ENCODE results near the gene SRGAP1. TPM values are rescaled to one million over a fixed set of nuclear protein-coding genes. Genes with fewer than 3 reads are reported as not detected.
"Not testable (repeated sequence)": the region's sequence is repeated elsewhere in the genome, so short reads cannot be mapped to it uniquely, and the experiment has no call there.

The SRGAP1 gene
- total RNA-seq, 3 donors from 2014 or later (not counting 1 experiment from before 2014, with no cell fraction given), result 0.10 to 0.49 (median 0.16) TPM

GRCh38 chr12:64193931-64194330, 349.4 kb downstream of the SRGAP1 start:
- Mint-ChIP-seq H3K27ac (no peak overlapping the region), H3K36me3 (peaks cover 8% of the 10 kb centered on the region), H3K4me1 (no peaks in the 10 kb centered on the region), H3K9me3 (no peaks in the 10 kb centered on the region), H3K27me3 (ENCODE audit: low read depth in 2 of 2) (no peaks in the 10 kb centered on the region), H3K4me3 (no peak overlapping the region)
- intact Hi-C loops (cut with micrococcal nuclease), result no loop called here
- H3K27me3 ChIP-seq (ENCODE audit: control insufficient read depth, insufficient read depth, low read length), result no peaks in the 10 kb centered on the region
- ATAC-seq (no peak), DNase-seq (no peak)
- H3K36me3 ChIP-seq (ENCODE audit: control insufficient read depth, insufficient read depth, low read length), result peaks cover 10% of the 10 kb centered on the region
- H3K9me3 ChIP-seq (ENCODE audit: control insufficient read depth, insufficient read depth, low read length), result no peaks in the 10 kb centered on the region
- no peaks in the 10 kb centered on the region for H3K4me1 ChIP-seq (ENCODE audit: control insufficient read depth, insufficient read depth, low read length)
- H3K4me3 ChIP-seq (ENCODE audit: low read length), result no peak overlapping the region
- no peak overlapping the region for H3K27ac ChIP-seq (ENCODE audit: low read length)
- no peak for TF ChIP-seq CTCF (IDR thresholded peaks at IDR 0.05)
- 92% methylated on average over 6 of the region's 6 CpGs for WGBS (ENCODE audit: insufficient coverage)

- Histone ChIP-seq H3K27ac (ENCODE audit: low read length) (no peak overlapping the region), H3K36me3 (ENCODE audit: control insufficient read depth, insufficient read depth, low read length) (peaks cover 10% of the 10 kb centered on the region), H3K4me1 (ENCODE audit: control insufficient read depth, insufficient read depth, low read length) (no peaks in the 10 kb centered on the region), H3K27me3 (ENCODE audit: control insufficient read depth, insufficient read depth, low read length) (no peaks in the 10 kb centered on the region), H3K4me3 (ENCODE audit: low read length) (no peak overlapping the region), H3K9me3 (ENCODE audit: control insufficient read depth, insufficient read depth, low read length) (no peaks in the 10 kb centered on the region)
- no peaks in the 10 kb centered on the region for H3K4me1 Mint-ChIP-seq
- H3K9me3 Mint-ChIP-seq, result no peaks in the 10 kb centered on the region
- H3K4me3 Mint-ChIP-seq, result no peak overlapping the region
- no peak overlapping the region for H3K27ac Mint-ChIP-seq
- ATAC-seq (no peak), DNase-seq (no peak)
- intact Hi-C loops (cut with micrococcal nuclease), result no loop called here
- H3K27me3 Mint-ChIP-seq (ENCODE audit: low read depth in 2 of 2), result no peaks in the 10 kb centered on the region
- H3K36me3 Mint-ChIP-seq, result peaks cover 8% of the 10 kb centered on the region
- no peak for TF ChIP-seq CTCF (IDR thresholded peaks at IDR 0.05)
- 93% methylated on average over 6 of the region's 7 CpGs for WGBS (ENCODE audit: insufficient coverage)
These were observed 350.0 kb downstream of the SRGAP1 start for GRCh38 chr12:64194333-64195149.

GRCh38 chr12:64195841-64196240, 351.3 kb downstream of the SRGAP1 start:
- H3K9me3 Mint-ChIP-seq; intact Hi-C loops (cut with micrococcal nuclease); H3K9me3 ChIP-seq (ENCODE audit: control insufficient read depth, insufficient read depth, low read length); H3K27ac Mint-ChIP-seq; H3K36me3 ChIP-seq (ENCODE audit: control insufficient read depth, insufficient read depth, low read length); ATAC-seq; H3K4me1 ChIP-seq (ENCODE audit: control insufficient read depth, insufficient read depth, low read length); H3K4me3 ChIP-seq (ENCODE audit: low read length); H3K4me3 Mint-ChIP-seq; H3K27me3 Mint-ChIP-seq (ENCODE audit: low read depth in 2 of 2); H3K27me3 ChIP-seq (ENCODE audit: control insufficient read depth, insufficient read depth, low read length); DNase-seq; H3K36me3 Mint-ChIP-seq; H3K27ac ChIP-seq (ENCODE audit: low read length); H3K4me1 Mint-ChIP-seq: not testable (repeated sequence)
- 100% methylated on average over 5 of the region's 15 CpGs for WGBS (ENCODE audit: insufficient coverage)

GRCh38 chr12:64203036-64203435, 358.5 kb downstream of the SRGAP1 start:
- whole genome bisulfite sequencing (ENCODE audit: insufficient coverage), result 93% methylated on average over 5 of the region's 5 CpGs

More at GRCh38 chr12:64203036-64203435, 358.5 kb downstream of the SRGAP1 start:
- Histone ChIP-seq H3K36me3 (ENCODE audit: control insufficient read depth, insufficient read depth, low read length) (peaks cover 1% of the 10 kb centered on the region), H3K27ac (ENCODE audit: low read length) (no peak overlapping the region), H3K4me3 (ENCODE audit: low read length) (no peak overlapping the region), H3K27me3 (ENCODE audit: control insufficient read depth, insufficient read depth, low read length) (no peaks in the 10 kb centered on the region), H3K4me1 (ENCODE audit: control insufficient read depth, insufficient read depth, low read length) (no peaks in the 10 kb centered on the region), H3K9me3 (ENCODE audit: control insufficient read depth, insufficient read depth, low read length) (no peaks in the 10 kb centered on the region)
- ATAC-seq (no peak), DNase-seq (no peak)
- Mint-ChIP-seq H3K4me1 (no peaks in the 10 kb centered on the region), H3K9me3 (no peaks in the 10 kb centered on the region), H3K36me3 (no peaks in the 10 kb centered on the region), H3K27me3 (ENCODE audit: low read depth in 2 of 2) (no peaks in the 10 kb centered on the region), H3K4me3 (no peak overlapping the region), H3K27ac (no peak overlapping the region)
- intact Hi-C loops (cut with micrococcal nuclease), result no loop called here
- TF ChIP-seq CTCF (IDR thresholded peaks at IDR 0.05), result no peak

Measured in natural killer cell (primary cell).